Activated CD8-positive, alpha-beta T cell treated with anti-CD3 and anti-CD28 coated beads for 36 hours (primary cell): ENCODE measurements around the gene ZNF532. TPM values are rescaled to one million over a fixed set of nuclear protein-coding genes. Genes with fewer than 3 reads are reported as not detected.

Experiments used
- ATAC-seq: fragments of 200-7000 bp; cut with Tn5 transposase; one replicate; pipeline ENCODE4 v1.10.0; 2021; ENCODE audit warnings: mild to moderate bottlenecking, moderate library complexity
- CTCF ChIA-PET: fragments of 350-600 bp; sonication (Branson Sonifier 250); formaldehyde crosslinking; loops from one replicate; lab custom pipeline; 2021; ENCODE audit warnings: antibody characterized with exemption; lab: Charles Lee
- POLR2A ChIA-PET: fragments of 350-600 bp; sonication (Branson Sonifier 250); formaldehyde crosslinking; loops from one replicate; lab custom pipeline; 2021; ENCODE audit warnings: antibody characterized with exemption; lab: Charles Lee
- DNase-seq: peaks from one replicate; pipeline ENCODE4 v3.0.0-alpha.2; 2020
- H3K27ac Mint-ChIP-seq: one replicate; pipeline ENCODE4 v1.8.0; 2021; ENCODE audit warnings: mild to moderate bottlenecking, mixed read lengths
- H3K27me3 Mint-ChIP-seq: one replicate; pipeline ENCODE4 v1.8.0; 2021; ENCODE audit warnings: mixed read lengths
- H3K36me3 Mint-ChIP-seq: one replicate; pipeline ENCODE4 v1.8.0; 2021; ENCODE audit warnings: low read depth, mixed read lengths
- H3K4me1 Mint-ChIP-seq: one replicate; pipeline ENCODE4 v1.8.0; 2021; ENCODE audit warnings: low read depth, mixed read lengths
- H3K4me3 Mint-ChIP-seq: one replicate; pipeline ENCODE4 v1.8.0; 2021; ENCODE audit warnings: mild to moderate bottlenecking, moderate library complexity, mixed read lengths
- H3K9me3 Mint-ChIP-seq: one replicate; pipeline ENCODE4 v1.8.0; 2021; ENCODE audit warnings: mixed read lengths
- CTCF ChIP-seq: fragments of 200-600 bp; IDR thresholded peaks from one replicate; pipeline ENCODE4 v1.8.0; 2022; ENCODE audit warnings: antibody characterized with exemption, mild to moderate bottlenecking
- intact Hi-C: fragments of 100-400 bp; cut with micrococcal nuclease; formaldehyde crosslinking; loops from one replicate; pipeline ENCODE4 v1.10.0; 2022
- total RNA-seq, 2 experiments: library from RNA; stranded (reverse); gene quantifications; one replicate each; pipeline ENCODE4 v1.2.3, GENCODE V29; 2021

Gene ZNF532
- total RNA-seq, 2 experiments from 2014 or later, result 1.3 to 1.8 TPM

GRCh38 chr18:58947136-58947732 is 82.6 kb downstream of the ZNF532 start:
- intact Hi-C loops, result no loop called here
- Mint-ChIP-seq H3K4me1 (no peaks in the 10 kb centered on the region), H3K4me3 (no peak overlapping the region), H3K9me3 (no peaks in the 10 kb centered on the region), H3K27me3 (peaks cover 7% of the 10 kb centered on the region), H3K27ac (no peak overlapping the region), H3K36me3 (no peaks in the 10 kb centered on the region)
- no peak for TF ChIP-seq CTCF
- ATAC-seq (no peak), DNase-seq (no peak)
- ChIA-PET POLR2A (no interaction called here), CTCF (interaction anchor here (0.6 kb wide), 1 partner anchor 414 kb away, joined by 3 read pairs; no protein-coding TSS in a partner anchor)

- Mint-ChIP-seq H3K4me3 (no peak overlapping the region), H3K27me3 (peaks cover 5% of the 10 kb centered on the region), H3K9me3 (no peaks in the 10 kb centered on the region), H3K4me1 (no peaks in the 10 kb centered on the region), H3K36me3 (no peaks in the 10 kb centered on the region), H3K27ac (no peak overlapping the region)
- CTCF ChIA-PET, result no interaction called here
- no peak for DNase-seq
- intact Hi-C loops, result no loop called here
- TF ChIP-seq CTCF, result no peak
- POLR2A ChIA-PET, result no interaction called here
- no peak for ATAC-seq
Measured at GRCh38 chr18:58949031-58949430, 84.4 kb downstream of the ZNF532 start.

GRCh38 chr18:58951986-58952702 is 87.5 kb downstream of the ZNF532 start:
- Mint-ChIP-seq H3K27me3 (peaks cover 8% of the 10 kb centered on the region), H3K36me3 (no peaks in the 10 kb centered on the region), H3K4me3 (no peak overlapping the region), H3K9me3 (no peaks in the 10 kb centered on the region), H3K4me1 (no peaks in the 10 kb centered on the region), H3K27ac (no peak overlapping the region)
- DNase-seq (no peak), ATAC-seq (no peak)
- intact Hi-C loops, result no loop called here
- ChIA-PET POLR2A (no interaction called here), CTCF (no interaction called here)
- TF ChIP-seq CTCF, result no peak

- Mint-ChIP-seq H3K27ac (no peak overlapping the region), H3K4me3 (no peak overlapping the region), H3K36me3 (no peaks in the 10 kb centered on the region), H3K9me3 (no peaks in the 10 kb centered on the region), H3K4me1 (no peaks in the 10 kb centered on the region), H3K27me3 (peaks cover 8% of the 10 kb centered on the region)
- ATAC-seq (no peak), DNase-seq (no peak)
- intact Hi-C loops, result no loop called here
- ChIA-PET POLR2A (no interaction called here), CTCF (no interaction called here)
- no peak for TF ChIP-seq CTCF
Measured at GRCh38 chr18:58952858-58953257, 88.2 kb downstream of the ZNF532 start.

GRCh38 chr18:58953627-58954026 is 89.0 kb downstream of the ZNF532 start:
- POLR2A ChIA-PET, result no interaction called here
- DNase-seq (no peak), ATAC-seq (no peak)
- Mint-ChIP-seq H3K27me3 (peaks cover 11% of the 10 kb centered on the region), H3K4me3 (no peak overlapping the region), H3K36me3 (no peaks in the 10 kb centered on the region), H3K27ac (no peak overlapping the region), H3K4me1 (no peaks in the 10 kb centered on the region), H3K9me3 (no peaks in the 10 kb centered on the region)
- intact Hi-C loops, result no loop called here
- TF ChIP-seq CTCF, result no peak
- CTCF ChIA-PET, result interaction anchor here (0.8 kb wide), 1 partner anchor 173 kb away, joined by 3 read pairs; no protein-coding TSS in a partner anchor
